Measurements from ENCODE around the gene ZNF592.

ZNF592 gene

DNA sequence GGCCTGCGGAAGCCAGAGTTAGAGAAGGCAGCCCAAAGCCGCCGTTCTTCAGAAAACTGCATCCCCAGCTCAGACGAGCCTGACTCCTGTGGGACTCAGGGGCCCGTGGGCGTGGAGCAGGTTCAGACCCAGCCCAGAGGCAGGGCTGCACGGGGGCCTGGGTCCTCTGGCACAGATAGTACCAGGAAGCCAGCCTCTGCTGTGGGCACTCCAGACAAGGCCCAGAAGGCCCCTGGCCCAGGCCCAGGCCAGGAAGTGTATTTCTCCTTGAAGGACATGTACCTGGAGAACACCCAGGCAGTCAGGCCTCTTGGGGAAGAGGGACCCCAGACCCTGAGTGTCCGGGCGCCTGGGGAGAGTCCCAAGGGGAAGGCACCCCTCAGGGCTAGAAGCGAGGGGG lies 91.9 kb downstream of the ZNF592 start:
- H3K27me3 ChIP-seq (ENCODE audit: insufficient read depth, poor library complexity, severe bottlenecking): no peaks in the 10 kb centered on the region
- no peak overlapping the region for H3K4me3 ChIP-seq (replicated peaks; ENCODE audit: insufficient read depth, low read length)
- H3K27ac ChIP-seq (replicated peaks): no peak overlapping the region
- TF ChIP-seq POLR2AphosphoS5 (IDR thresholded peaks at IDR 0.05; ENCODE audit: low read depth) (no peak), SPI1 (IDR thresholded peaks at IDR 0.05; ENCODE audit: borderline replicate concordance, low read depth) (no peak), GABPA (IDR thresholded peaks at IDR 0.05; ENCODE audit: low read depth) (no peak)
- TF ChIP-seq, protein P1, sequence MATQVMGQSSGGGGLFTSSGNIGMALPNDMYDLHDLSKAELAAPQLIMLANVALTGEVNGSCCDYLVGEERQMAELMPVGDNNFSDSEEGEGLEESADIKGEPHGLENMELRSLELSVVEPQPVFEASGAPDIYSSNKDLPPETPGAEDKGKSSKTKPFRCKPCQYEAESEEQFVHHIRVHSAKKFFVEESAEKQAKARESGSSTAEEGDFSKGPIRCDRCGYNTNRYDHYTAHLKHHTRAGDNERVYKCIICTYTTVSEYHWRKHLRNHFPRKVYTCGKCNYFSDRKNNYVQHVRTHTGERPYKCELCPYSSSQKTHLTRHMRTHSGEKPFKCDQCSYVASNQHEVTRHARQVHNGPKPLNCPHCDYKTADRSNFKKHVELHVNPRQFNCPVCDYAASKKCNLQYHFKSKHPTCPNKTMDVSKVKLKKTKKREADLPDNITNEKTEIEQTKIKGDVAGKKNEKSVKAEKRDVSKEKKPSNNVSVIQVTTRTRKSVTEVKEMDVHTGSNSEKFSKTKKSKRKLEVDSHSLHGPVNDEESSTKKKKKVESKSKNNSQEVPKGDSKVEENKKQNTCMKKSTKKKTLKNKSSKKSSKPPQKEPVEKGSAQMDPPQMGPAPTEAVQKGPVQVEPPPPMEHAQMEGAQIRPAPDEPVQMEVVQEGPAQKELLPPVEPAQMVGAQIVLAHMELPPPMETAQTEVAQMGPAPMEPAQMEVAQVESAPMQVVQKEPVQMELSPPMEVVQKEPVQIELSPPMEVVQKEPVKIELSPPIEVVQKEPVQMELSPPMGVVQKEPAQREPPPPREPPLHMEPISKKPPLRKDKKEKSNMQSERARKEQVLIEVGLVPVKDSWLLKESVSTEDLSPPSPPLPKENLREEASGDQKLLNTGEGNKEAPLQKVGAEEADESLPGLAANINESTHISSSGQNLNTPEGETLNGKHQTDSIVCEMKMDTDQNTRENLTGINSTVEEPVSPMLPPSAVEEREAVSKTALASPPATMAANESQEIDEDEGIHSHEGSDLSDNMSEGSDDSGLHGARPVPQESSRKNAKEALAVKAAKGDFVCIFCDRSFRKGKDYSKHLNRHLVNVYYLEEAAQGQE (IDR thresholded peaks at IDR 0.05; ENCODE audit: insufficient replicate concordance, low read depth): no peak
- TF ChIP-seq, protein P2, sequence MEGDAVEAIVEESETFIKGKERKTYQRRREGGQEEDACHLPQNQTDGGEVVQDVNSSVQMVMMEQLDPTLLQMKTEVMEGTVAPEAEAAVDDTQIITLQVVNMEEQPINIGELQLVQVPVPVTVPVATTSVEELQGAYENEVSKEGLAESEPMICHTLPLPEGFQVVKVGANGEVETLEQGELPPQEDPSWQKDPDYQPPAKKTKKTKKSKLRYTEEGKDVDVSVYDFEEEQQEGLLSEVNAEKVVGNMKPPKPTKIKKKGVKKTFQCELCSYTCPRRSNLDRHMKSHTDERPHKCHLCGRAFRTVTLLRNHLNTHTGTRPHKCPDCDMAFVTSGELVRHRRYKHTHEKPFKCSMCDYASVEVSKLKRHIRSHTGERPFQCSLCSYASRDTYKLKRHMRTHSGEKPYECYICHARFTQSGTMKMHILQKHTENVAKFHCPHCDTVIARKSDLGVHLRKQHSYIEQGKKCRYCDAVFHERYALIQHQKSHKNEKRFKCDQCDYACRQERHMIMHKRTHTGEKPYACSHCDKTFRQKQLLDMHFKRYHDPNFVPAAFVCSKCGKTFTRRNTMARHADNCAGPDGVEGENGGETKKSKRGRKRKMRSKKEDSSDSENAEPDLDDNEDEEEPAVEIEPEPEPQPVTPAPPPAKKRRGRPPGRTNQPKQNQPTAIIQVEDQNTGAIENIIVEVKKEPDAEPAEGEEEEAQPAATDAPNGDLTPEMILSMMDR (IDR thresholded peaks at IDR 0.05; ENCODE audit: insufficient read depth, low read length): no peak
- no peak for DNase-seq (ENCODE audit: low read depth in 1 of 2, low spot score in 1 of 2)

DNA sequence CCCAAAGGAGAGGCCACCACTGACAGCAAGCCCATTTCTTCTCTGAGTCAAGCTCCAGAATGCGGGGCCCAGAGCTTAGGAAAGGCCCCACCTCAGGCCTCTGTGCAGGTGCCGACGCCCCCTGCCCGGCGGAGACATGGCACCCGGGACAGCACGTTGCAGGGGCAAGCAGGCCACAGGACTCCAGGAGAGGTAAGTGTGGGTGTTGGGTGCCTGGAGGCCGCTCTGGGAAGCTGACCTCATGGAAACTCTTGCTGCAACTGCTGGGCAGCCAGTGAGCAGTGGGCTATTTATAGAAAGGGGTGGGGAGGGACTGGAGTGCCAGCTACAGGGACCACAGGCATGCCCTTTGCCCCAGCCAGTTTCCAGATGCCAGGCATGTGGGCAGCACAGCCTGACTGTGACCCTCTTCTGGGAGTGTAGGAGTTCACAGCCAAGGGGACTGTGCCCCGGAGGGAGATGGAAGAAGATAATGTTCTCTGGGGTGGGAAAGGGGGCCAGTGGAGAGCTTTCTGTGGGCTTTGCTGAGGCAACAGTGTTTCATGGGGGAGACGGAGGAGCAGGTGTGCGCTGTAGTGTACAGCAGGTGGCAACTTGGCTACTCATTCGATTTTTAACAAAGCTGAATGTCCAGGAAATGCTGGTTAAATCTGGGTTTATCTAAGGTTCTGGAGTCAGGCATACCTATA lies 92.5 kb downstream of the ZNF592 start:
- H3K27me3 ChIP-seq (ENCODE audit: insufficient read depth, poor library complexity, severe bottlenecking): no peaks in the 10 kb centered on the region
- DNase-seq (ENCODE audit: low read depth in 1 of 2, low spot score in 1 of 2): peak in 1 of 2 experiments; percentile 81
- TF ChIP-seq POLR2AphosphoS5 (IDR thresholded peaks at IDR 0.05; ENCODE audit: low read depth) (no peak), GABPA (IDR thresholded peaks at IDR 0.05; ENCODE audit: low read depth) (no peak), SPI1 (IDR thresholded peaks at IDR 0.05; ENCODE audit: borderline replicate concordance, low read depth) (no peak)
- TF ChIP-seq, protein P2 (IDR thresholded peaks at IDR 0.05; ENCODE audit: insufficient read depth, low read length): no peak
- TF ChIP-seq, protein P1 (IDR thresholded peaks at IDR 0.05; ENCODE audit: insufficient replicate concordance, low read depth): no peak
- no peak overlapping the region for H3K27ac ChIP-seq (replicated peaks)
- no peak overlapping the region for H3K4me3 ChIP-seq (replicated peaks; ENCODE audit: insufficient read depth, low read length)

DNA sequence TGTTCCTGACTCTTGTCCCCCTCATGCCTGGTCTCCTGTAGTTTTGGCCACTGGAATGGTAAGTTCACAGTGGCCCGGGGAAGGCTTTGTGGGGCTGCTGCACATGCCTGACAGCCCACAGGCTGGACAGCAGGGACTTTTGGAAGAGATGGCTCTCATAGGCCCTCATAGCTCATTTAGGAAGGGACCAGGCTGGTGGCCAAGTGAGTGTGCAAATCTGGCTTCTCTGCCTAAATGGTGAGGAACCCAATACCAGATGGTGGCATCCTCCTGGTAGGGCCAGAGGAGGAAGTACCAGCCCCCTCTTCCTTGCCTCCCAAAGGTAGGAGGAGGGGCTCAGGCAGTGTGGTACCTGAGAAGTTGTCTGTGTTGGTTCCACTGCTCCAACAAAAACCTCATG lies 94.4 kb downstream of the ZNF592 start:
- DNase-seq (ENCODE audit: low read depth in 1 of 2, low spot score in 1 of 2): no peak
- Histone ChIP-seq H3K4me3 (replicated peaks; ENCODE audit: insufficient read depth, low read length) (no peak overlapping the region), H3K27ac (replicated peaks) (no peak overlapping the region), H3K27me3 (ENCODE audit: insufficient read depth, poor library complexity, severe bottlenecking) (no peaks in the 10 kb centered on the region)
- TF ChIP-seq POLR2AphosphoS5 (IDR thresholded peaks at IDR 0.05; ENCODE audit: low read depth) (no peak), SPI1 (IDR thresholded peaks at IDR 0.05; ENCODE audit: borderline replicate concordance, low read depth) (no peak), GABPA (IDR thresholded peaks at IDR 0.05; ENCODE audit: low read depth) (no peak)
- TF ChIP-seq, protein P2 (IDR thresholded peaks at IDR 0.05; ENCODE audit: insufficient read depth, low read length): no peak
- TF ChIP-seq, protein P1 (IDR thresholded peaks at IDR 0.05; ENCODE audit: insufficient replicate concordance, low read depth): no peak

Measured in HL-60 (cell line).